ENCODE data around the gene IMMP2L.

DNA sequence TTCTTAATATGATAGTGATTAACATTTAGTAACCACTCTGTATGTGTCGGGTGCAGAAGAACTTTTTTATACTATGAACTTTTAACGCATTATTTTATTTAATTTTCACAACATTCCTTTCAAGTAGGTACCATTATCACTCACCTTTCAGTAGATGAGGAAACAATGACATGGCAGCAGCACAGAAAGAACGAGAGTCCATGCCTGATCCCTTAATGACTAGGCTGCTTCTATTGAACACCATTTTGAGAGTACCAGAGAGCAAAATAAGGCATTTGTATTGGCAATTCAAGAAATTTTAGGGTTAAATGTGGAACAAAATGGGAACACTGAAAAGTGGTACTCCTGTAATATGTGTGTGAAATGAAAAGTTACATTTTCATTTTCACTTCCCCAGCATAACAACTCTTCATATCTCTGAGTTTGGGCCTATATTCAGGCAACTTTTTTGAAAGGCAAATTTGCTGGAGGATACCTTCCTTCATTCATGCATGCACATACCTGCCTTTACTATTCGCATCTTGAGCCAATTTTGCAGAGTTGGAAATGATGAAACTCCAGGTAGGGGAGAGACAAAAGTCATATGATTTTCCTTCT, 458.5 kb downstream of the IMMP2L start:
- TF ChIP-seq, protein P1, sequence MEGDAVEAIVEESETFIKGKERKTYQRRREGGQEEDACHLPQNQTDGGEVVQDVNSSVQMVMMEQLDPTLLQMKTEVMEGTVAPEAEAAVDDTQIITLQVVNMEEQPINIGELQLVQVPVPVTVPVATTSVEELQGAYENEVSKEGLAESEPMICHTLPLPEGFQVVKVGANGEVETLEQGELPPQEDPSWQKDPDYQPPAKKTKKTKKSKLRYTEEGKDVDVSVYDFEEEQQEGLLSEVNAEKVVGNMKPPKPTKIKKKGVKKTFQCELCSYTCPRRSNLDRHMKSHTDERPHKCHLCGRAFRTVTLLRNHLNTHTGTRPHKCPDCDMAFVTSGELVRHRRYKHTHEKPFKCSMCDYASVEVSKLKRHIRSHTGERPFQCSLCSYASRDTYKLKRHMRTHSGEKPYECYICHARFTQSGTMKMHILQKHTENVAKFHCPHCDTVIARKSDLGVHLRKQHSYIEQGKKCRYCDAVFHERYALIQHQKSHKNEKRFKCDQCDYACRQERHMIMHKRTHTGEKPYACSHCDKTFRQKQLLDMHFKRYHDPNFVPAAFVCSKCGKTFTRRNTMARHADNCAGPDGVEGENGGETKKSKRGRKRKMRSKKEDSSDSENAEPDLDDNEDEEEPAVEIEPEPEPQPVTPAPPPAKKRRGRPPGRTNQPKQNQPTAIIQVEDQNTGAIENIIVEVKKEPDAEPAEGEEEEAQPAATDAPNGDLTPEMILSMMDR (conservative IDR thresholded peaks at IDR 0.05): no peak
- no peak for TF ChIP-seq ZFX (IDR thresholded peaks at IDR 0.05)

Measured in C4-2B (cell line).